GM18868 (cell line): Measurements from ENCODE around the gene SMYD3.

Source experiments
- ATAC-seq: cut with Tn5 transposase; IDR thresholded peaks from one replicate; pipeline ENCODE4 v1.9.1; 2021; ENCODE audit warnings: mild to moderate bottlenecking, moderate library complexity; ENCODE audit not compliant: unreplicated experiment

Gene SMYD3

GRCh38 chr1:246158131-246158530 lies 348.9 kb downstream of the SMYD3 start:
- no peak for ATAC-seq

- no peak for ATAC-seq
These were observed 349.6 kb downstream of the SMYD3 start for GRCh38 chr1:246157516-246157915.

- ATAC-seq = no peak
These were observed 350.2 kb downstream of the SMYD3 start for GRCh38 chr1:246156847-246157246.

GRCh38 chr1:246155923-246156322 lies 351.2 kb downstream of the SMYD3 start:
- ATAC-seq = no peak

- ATAC-seq = no peak
These were observed 353.3 kb downstream of the SMYD3 start for GRCh38 chr1:246153796-246154212.

GRCh38 chr1:246152986-246153431 lies 354.1 kb downstream of the SMYD3 start:
- ATAC-seq = no peak

- no peak for ATAC-seq
These were observed 355.2 kb downstream of the SMYD3 start for GRCh38 chr1:246151796-246152434.

- no peak for ATAC-seq
These were observed 357.5 kb downstream of the SMYD3 start for GRCh38 chr1:246149543-246149942.

- no peak for ATAC-seq
These were observed 359.3 kb downstream of the SMYD3 start for GRCh38 chr1:246147524-246148461.

GRCh38 chr1:246146804-246147523 lies 360.1 kb downstream of the SMYD3 start:
- no peak for ATAC-seq

- no peak for ATAC-seq
These were observed 361.2 kb downstream of the SMYD3 start for GRCh38 chr1:246145900-246146299.

GRCh38 chr1:246144931-246145330 lies 362.1 kb downstream of the SMYD3 start:
- no peak for ATAC-seq

GRCh38 chr1:246142320-246142893 lies 364.7 kb downstream of the SMYD3 start:
- no peak for ATAC-seq

GRCh38 chr1:246141306-246141705 lies 365.8 kb downstream of the SMYD3 start:
- no peak for ATAC-seq

GRCh38 chr1:246139745-246140182 lies 367.3 kb downstream of the SMYD3 start:
- no peak for ATAC-seq

- ATAC-seq = no peak
These were observed 368.3 kb downstream of the SMYD3 start for GRCh38 chr1:246138781-246139180.

GRCh38 chr1:246136477-246136876 lies 370.6 kb downstream of the SMYD3 start:
- ATAC-seq = no peak

GRCh38 chr1:246134789-246135188 lies 372.3 kb downstream of the SMYD3 start:
- ATAC-seq = no peak

GRCh38 chr1:246131095-246131494 lies 376.0 kb downstream of the SMYD3 start:
- no peak for ATAC-seq

- no peak for ATAC-seq
These were observed 378.5 kb downstream of the SMYD3 start for GRCh38 chr1:246128494-246129069.

- ATAC-seq = no peak
These were observed 380.5 kb downstream of the SMYD3 start for GRCh38 chr1:246126580-246126979.
